Measurements from ENCODE around the gene FAM200C. TPM values are rescaled to one million over a fixed set of nuclear protein-coding genes. Genes with fewer than 3 reads are reported as not detected.

FAM200C gene
- total RNA-seq, 2 experiments from 2014 or later: 0.61 to 0.71 TPM

GRCh38 chr5:160435532-160435931 lies 35.7 kb upstream of the FAM200C start:
- ATAC-seq (ENCODE audit: low read depth) (no peak), DNase-seq (no peak)
- Mint-ChIP-seq H3K4me3 (no peak overlapping the region), H3K4me1 (peaks cover 17% of the 10 kb centered on the region), H3K27ac (no peak overlapping the region), H3K36me3 (peaks cover 1% of the 10 kb centered on the region), H3K27me3 (peaks cover 6% of the 10 kb centered on the region), H3K9me3 (no peaks in the 10 kb centered on the region)
- POLR2A ChIA-PET: no interaction called here

- no peaks in the 10 kb centered on the region for H3K9me3 Mint-ChIP-seq
- H3K36me3 Mint-ChIP-seq: peaks cover 8% of the 10 kb centered on the region
- ATAC-seq (ENCODE audit: low read depth) (no peak), DNase-seq (no peak)
- POLR2A ChIA-PET: no interaction called here
- H3K27me3 Mint-ChIP-seq: peaks cover 6% of the 10 kb centered on the region
- no peak overlapping the region for H3K4me3 Mint-ChIP-seq
- H3K4me1 Mint-ChIP-seq: peaks cover 11% of the 10 kb centered on the region
- H3K27ac Mint-ChIP-seq: no peak overlapping the region
These were observed 34.2 kb upstream of the FAM200C start for GRCh38 chr5:160434022-160434531.

GRCh38 chr5:160432787-160433186 lies 32.9 kb upstream of the FAM200C start:
- Mint-ChIP-seq H3K4me3 (no peak overlapping the region), H3K9me3 (no peaks in the 10 kb centered on the region), H3K27ac (no peak overlapping the region), H3K27me3 (peaks cover 6% of the 10 kb centered on the region), H3K4me1 (peaks cover 2% of the 10 kb centered on the region), H3K36me3 (peaks cover 19% of the 10 kb centered on the region)
- no peak for ATAC-seq (ENCODE audit: low read depth)
- no peak for DNase-seq
- POLR2A ChIA-PET: no interaction called here

- Mint-ChIP-seq H3K4me1 (peaks cover 2% of the 10 kb centered on the region), H3K9me3 (no peaks in the 10 kb centered on the region), H3K27ac (no peak overlapping the region), H3K4me3 (no peak overlapping the region), H3K27me3 (peaks cover 5% of the 10 kb centered on the region), H3K36me3 (peaks cover 24% of the 10 kb centered on the region)
- no peak for ATAC-seq (ENCODE audit: low read depth)
- DNase-seq: no peak
- POLR2A ChIA-PET: no interaction called here
These were observed 32.3 kb upstream of the FAM200C start for GRCh38 chr5:160432196-160432595.

GRCh38 chr5:160427607-160428006 lies 27.8 kb upstream of the FAM200C start:
- Mint-ChIP-seq H3K9me3 (no peaks in the 10 kb centered on the region), H3K27me3 (no peaks in the 10 kb centered on the region), H3K4me3 (no peak overlapping the region), H3K4me1 (peaks cover 28% of the 10 kb centered on the region), H3K27ac (no peak overlapping the region), H3K36me3 (peaks cover 47% of the 10 kb centered on the region)
- ATAC-seq (ENCODE audit: low read depth): no peak
- DNase-seq: no peak
- POLR2A ChIA-PET: interaction anchor here (1.1 kb wide), 1 partner anchor 9 kb away, joined by 4 read pairs; no protein-coding TSS in a partner anchor

GRCh38 chr5:160423099-160423498 lies 23.2 kb upstream of the FAM200C start:
- Mint-ChIP-seq H3K4me1 (peaks cover 44% of the 10 kb centered on the region), H3K4me3 (peak overlapping the region; percentile 98), H3K36me3 (peaks cover 32% of the 10 kb centered on the region), H3K27me3 (no peaks in the 10 kb centered on the region), H3K9me3 (no peaks in the 10 kb centered on the region), H3K27ac (peak overlapping the region; percentile 15)
- DNase-seq (no peak), ATAC-seq (ENCODE audit: low read depth) (no peak)
- POLR2A ChIA-PET: no interaction called here

- Mint-ChIP-seq H3K9me3 (no peaks in the 10 kb centered on the region), H3K36me3 (peaks cover 27% of the 10 kb centered on the region), H3K27me3 (no peaks in the 10 kb centered on the region), H3K4me1 (peaks cover 52% of the 10 kb centered on the region), H3K27ac (peak within 1 kb of the TSS; percentile 94), H3K4me3 (peak within 1 kb of the TSS; percentile 98)
- peak; percentile 66 for ATAC-seq (ENCODE audit: low read depth)
- POLR2A ChIA-PET: interaction anchor here (0.7 to 1.4 kb wide), 3 partner anchors 9 to 47 kb away, joined by 3 to 4 read pairs (median 3); no protein-coding TSS in a partner anchor
- peak; percentile 94 for DNase-seq
These were observed 21.9 kb upstream of the FAM200C start, which contains the start of gene PTTG1 for GRCh38 chr5:160421625-160422258. Gene PTTG1, plus strand, starts transcription at chr5:160421855. Its CDS starts 458 bp downstream, at chr5:160422313.

GRCh38 chr5:160420331-160420610 lies 20.4 kb upstream of the FAM200C start:
- DNase-seq (no peak), ATAC-seq (ENCODE audit: low read depth) (no peak)
- Mint-ChIP-seq H3K4me3 (peak overlapping the region; percentile 97), H3K27ac (peak overlapping the region; percentile 95), H3K4me1 (peaks cover 55% of the 10 kb centered on the region), H3K9me3 (no peaks in the 10 kb centered on the region), H3K36me3 (peaks cover 27% of the 10 kb centered on the region), H3K27me3 (no peaks in the 10 kb centered on the region)
- POLR2A ChIA-PET: interaction anchor here (1.4 to 2.1 kb wide), 2 partner anchors 21 to 1212 kb away, joined by 3 to 8 read pairs; partner anchors contain the start of gene FAM200C

- H3K27me3 Mint-ChIP-seq: no peaks in the 10 kb centered on the region
These were observed 19.8 kb upstream of the FAM200C start for GRCh38 chr5:160419458-160420330.

GRCh38 chr5:160418561-160419457 lies 19.0 kb upstream of the FAM200C start, which contains the start of gene SLU7:
Gene SLU7, minus strand, starts transcription at chr5:160419081. Its CDS starts 3,787 bp downstream, at chr5:160415294.
- Mint-ChIP-seq H3K27ac (peak within 1 kb of the TSS; percentile 95), H3K9me3 (no peaks in the 10 kb centered on the region), H3K4me3 (peak within 1 kb of the TSS; percentile 97), H3K4me1 (peaks cover 42% of the 10 kb centered on the region), H3K36me3 (peaks cover 15% of the 10 kb centered on the region), H3K27me3 (no peaks in the 10 kb centered on the region)
- DNase-seq (peak; percentile 90), ATAC-seq (ENCODE audit: low read depth) (peak; percentile 87)
- POLR2A ChIA-PET: interaction anchor here (0.5 to 2.1 kb wide), 14 partner anchors 9 to 1211 kb away, joined by 3 to 12 read pairs (median 4); partner anchors contain the start of genes FAM200C and PWWP2A

More at GRCh38 chr5:160419458-160420330, 19.8 kb upstream of the FAM200C start:
- Mint-ChIP-seq H3K9me3 (no peaks in the 10 kb centered on the region), H3K27ac (peak overlapping the region; percentile 95), H3K4me1 (peaks cover 51% of the 10 kb centered on the region), H3K4me3 (peak overlapping the region; percentile 97), H3K36me3 (peaks cover 24% of the 10 kb centered on the region)
- DNase-seq: no peak
- POLR2A ChIA-PET: interaction anchor here (0.7 to 2.1 kb wide), 11 partner anchors 11 to 1367 kb away, joined by 3 to 12 read pairs (median 3); partner anchors contain the start of genes FAM200C and PWWP2A
- no peak for ATAC-seq (ENCODE audit: low read depth)

- Mint-ChIP-seq H3K4me1 (peaks cover 3% of the 10 kb centered on the region), H3K9me3 (no peaks in the 10 kb centered on the region), H3K27ac (no peak overlapping the region), H3K27me3 (peaks cover 4% of the 10 kb centered on the region), H3K4me3 (peak overlapping the region; percentile 87), H3K36me3 (peaks cover 3% of the 10 kb centered on the region)
- POLR2A ChIA-PET: interaction anchor here (1.0 kb wide), 1 partner anchor 21 kb away, joined by 8 read pairs; the partner anchor contains the start of gene SLU7
- no peak for ATAC-seq (ENCODE audit: low read depth)
- DNase-seq: no peak
These were observed 1.0 kb downstream of the FAM200C start for GRCh38 chr5:160398806-160399205.

GRCh38 chr5:160397492-160397891 lies 2.4 kb downstream of the FAM200C start:
- no peak for DNase-seq
- Mint-ChIP-seq H3K4me3 (no peak overlapping the region), H3K27me3 (peaks cover 6% of the 10 kb centered on the region), H3K9me3 (no peaks in the 10 kb centered on the region), H3K4me1 (peaks cover 3% of the 10 kb centered on the region), H3K36me3 (no peaks in the 10 kb centered on the region), H3K27ac (no peak overlapping the region)
- no peak for ATAC-seq (ENCODE audit: low read depth)
- POLR2A ChIA-PET: no interaction called here

Data from activated naive CD8-positive, alpha-beta T cell treated with anti-CD3 and anti-CD28 coated beads, Interleukin-2, amount 10 ng/mL, durations not matched to agents 7 days and 5 days (primary cell).